OCI-LY1 (cell line): ENCODE data around the gene PRPF19.

Source experiments
- EZH2 ChIP-seq: fragments of 200-600 bp; sonication (generic), shearing (Covaris generic); IDR thresholded peaks from 2 replicates; pipeline ENCODE4 v1.8.0; 2017; ENCODE audit warnings: borderline replicate concordance, mixed run types, mild to moderate bottlenecking, antibody characterized with exemption, low read length, moderate library complexity, mixed read lengths
- TF ChIP-seq, protein P1 (sequence below): fragments of 200-600 bp; sonication (generic), shearing (Covaris generic); IDR thresholded peaks from 2 replicates; pipeline ENCODE4 v1.5.1; 2017; ENCODE audit warnings: mild to moderate bottlenecking, antibody characterized with exemption, low read length, moderate library complexity, mixed read lengths

GRCh38 chr11:60879104-60879503 lies 27.3 kb downstream of the PRPF19 start:
- no peak for TF ChIP-seq EZH2
- TF ChIP-seq, protein P1, sequence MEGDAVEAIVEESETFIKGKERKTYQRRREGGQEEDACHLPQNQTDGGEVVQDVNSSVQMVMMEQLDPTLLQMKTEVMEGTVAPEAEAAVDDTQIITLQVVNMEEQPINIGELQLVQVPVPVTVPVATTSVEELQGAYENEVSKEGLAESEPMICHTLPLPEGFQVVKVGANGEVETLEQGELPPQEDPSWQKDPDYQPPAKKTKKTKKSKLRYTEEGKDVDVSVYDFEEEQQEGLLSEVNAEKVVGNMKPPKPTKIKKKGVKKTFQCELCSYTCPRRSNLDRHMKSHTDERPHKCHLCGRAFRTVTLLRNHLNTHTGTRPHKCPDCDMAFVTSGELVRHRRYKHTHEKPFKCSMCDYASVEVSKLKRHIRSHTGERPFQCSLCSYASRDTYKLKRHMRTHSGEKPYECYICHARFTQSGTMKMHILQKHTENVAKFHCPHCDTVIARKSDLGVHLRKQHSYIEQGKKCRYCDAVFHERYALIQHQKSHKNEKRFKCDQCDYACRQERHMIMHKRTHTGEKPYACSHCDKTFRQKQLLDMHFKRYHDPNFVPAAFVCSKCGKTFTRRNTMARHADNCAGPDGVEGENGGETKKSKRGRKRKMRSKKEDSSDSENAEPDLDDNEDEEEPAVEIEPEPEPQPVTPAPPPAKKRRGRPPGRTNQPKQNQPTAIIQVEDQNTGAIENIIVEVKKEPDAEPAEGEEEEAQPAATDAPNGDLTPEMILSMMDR: no peak
